BJ (cell line): ENCODE results near the gene BAX. TPM values are rescaled to one million over a fixed set of nuclear protein-coding genes. Genes with fewer than 3 reads are reported as not detected.
"Not testable (repeated sequence)": the region's sequence is repeated elsewhere in the genome, so short reads cannot be mapped to it uniquely, and the experiment has no call there.

Source experiments
- CTCF ChIA-PET: fragments of 350-600 bp; formaldehyde crosslinking; extraction: SDS; loops from one replicate; lab custom pipeline; 2021; ENCODE audit warnings: antibody characterized with exemption, inconsistent platforms; lab: Yijun Ruan, JAX
- POLR2A ChIA-PET: fragments of 300-600 bp; sonication (Branson Sonifier 250); formaldehyde crosslinking; extraction: SDS; loops from one replicate; lab custom pipeline; 2021; ENCODE audit warnings: antibody characterized with exemption; lab: Charles Lee
- DNase-seq: peaks from one replicate; pipeline ENCODE4 v3.0.0-alpha.2; 2011; ENCODE audit warnings: low read depth
- H3K27me3 ChIP-seq: 2 replicates; pipeline ENCODE4 v1.6.0; 2011; ENCODE audit warnings: low read length; ENCODE audit not compliant: control insufficient read depth, insufficient read depth
- H3K36me3 ChIP-seq: 2 replicates; pipeline ENCODE4 v1.5.1; 2011; ENCODE audit warnings: low read length; ENCODE audit not compliant: control insufficient read depth, insufficient read depth
- H3K4me3 ChIP-seq: 2 replicates; pipeline ENCODE4 v1.5.1; 2011; ENCODE audit warnings: low read depth, mild to moderate bottlenecking, control low read depth, low read length
- CTCF ChIP-seq: IDR thresholded peaks from 2 replicates; pipeline ENCODE4 v1.5.1; 2011; ENCODE audit warnings: low read depth, mild to moderate bottlenecking, control low read depth, inconsistent platforms, low read length, moderate library complexity; ENCODE audit not compliant: insufficient read depth
- polyA minus RNA-seq: library from RNA; depleted of rRNA, polyadenylated mRNA; stranded (reverse); fragments of >200 nt; gene quantifications from 2 replicates; pipeline ENCODE4 v1.2.3, GENCODE V29; 2011; rRNA and poly(A)+ RNA removed
- polyA plus RNA-seq: library from polyadenylated mRNA; depleted of rRNA; stranded (reverse); fragments of >200 nt; gene quantifications from 2 replicates; pipeline ENCODE4 v1.2.3, GENCODE V29; 2011; rRNA removed

BAX gene
- polyA plus RNA-seq (141 and 159 TPM in 2 replicates), polyA minus RNA-seq (77.8 and 133 TPM in 2 replicates)

GRCh38 chr19:48954595-48955307 lies at the start of gene BAX:
Gene BAX (plus strand): TSS chr19:48954875. CDS start chr19:48954929, 54 bp downstream.
- TF ChIP-seq CTCF: no peak
- ChIA-PET CTCF (interaction anchor here (0.9 to 1.6 kb wide), 2 partner anchors 16 to 112 kb away, joined by 3 to 5 read pairs; no protein-coding TSS in a partner anchor), POLR2A (interaction anchor here (0.6 to 1.2 kb wide), 2 partner anchors 9 to 74 kb away, joined by 4 to 13 read pairs; no protein-coding TSS in a partner anchor)
- no peaks in the 10 kb centered on the region for H3K27me3 ChIP-seq
- peak; percentile 68 for DNase-seq
- peak within 1 kb of the TSS; percentile 95 for H3K4me3 ChIP-seq
- peaks cover 6% of the 10 kb centered on the region; the same call in 1 of the 2 replicates for H3K36me3 ChIP-seq

- POLR2A ChIA-PET: no interaction called here
- TF ChIP-seq CTCF: no peak
- CTCF ChIA-PET: no interaction called here
- no peak overlapping the region for H3K4me3 ChIP-seq
- DNase-seq: no peak
- H3K27me3 ChIP-seq: no peaks in the 10 kb centered on the region
- peaks cover 19% of the 10 kb centered on the region for H3K36me3 ChIP-seq
Measured at GRCh38 chr19:48905664-48906063, 49.0 kb upstream of the BAX start.

- DNase-seq: no peak
- CTCF ChIA-PET: interaction anchor here (0.9 kb wide), 1 partner anchor 12 kb away, joined by 3 read pairs; no protein-coding TSS in a partner anchor
Measured at GRCh38 chr19:48906324-48906723, 48.4 kb upstream of the BAX start.

GRCh38 chr19:48907671-48908070 lies 47.0 kb upstream of the BAX start:
- POLR2A ChIA-PET: no interaction called here
- no peak overlapping the region for H3K4me3 ChIP-seq
- CTCF ChIA-PET: no interaction called here
- peaks cover 21% of the 10 kb centered on the region for H3K36me3 ChIP-seq
- no peak for TF ChIP-seq CTCF
- DNase-seq: no peak
- H3K27me3 ChIP-seq: no peaks in the 10 kb centered on the region

More at GRCh38 chr19:48906324-48906723, 48.4 kb upstream of the BAX start:
- no peak overlapping the region for H3K4me3 ChIP-seq
- H3K27me3 ChIP-seq: no peaks in the 10 kb centered on the region
- no peak for TF ChIP-seq CTCF
- H3K36me3 ChIP-seq: peaks cover 23% of the 10 kb centered on the region
- POLR2A ChIA-PET: no interaction called here

GRCh38 chr19:48909424-48910077 lies 45.1 kb upstream of the BAX start:
- H3K36me3 ChIP-seq: peaks cover 29% of the 10 kb centered on the region

More at GRCh38 chr19:48909424-48910077, 45.1 kb upstream of the BAX start:
- DNase-seq, H3K4me3 ChIP-seq, POLR2A ChIA-PET, CTCF ChIA-PET, H3K27me3 ChIP-seq: not testable (repeated sequence)
